Activated CD8-positive, alpha-beta memory T cell treated with anti-CD3 and anti-CD28 coated beads for 36 hours (primary cell): ENCODE results near the gene TMPRSS4. TPM values are rescaled to one million over a fixed set of nuclear protein-coding genes. Genes with fewer than 3 reads are reported as not detected.

Source experiments
- total RNA-seq, 2 experiments: library from RNA; stranded (reverse); gene quantifications; one replicate each; pipeline ENCODE4 v1.2.3, GENCODE V29; 2021

Gene TMPRSS4
- total RNA-seq, 2 experiments from 2014 or later: not detected

Other genes with a start within 250 kb of the TMPRSS4 start
- under 1 TPM in 1 of 2 experiments, not detected in 1; 0.10 TPM for gene FXYD6, start 200.4 kb upstream of the TMPRSS4 start, total RNA-seq
- gene TMPRSS13, start 147.7 kb upstream of the TMPRSS4 start, total RNA-seq: 1 to 10 TPM; 1.2 to 1.7 TPM
- 10 to 100 TPM; 58.1 to 62.6 TPM for gene IL10RA, start 90.7 kb upstream of the TMPRSS4 start, total RNA-seq
- gene SMIM35, start 9.9 kb downstream of the TMPRSS4 start, total RNA-seq: under 1 TPM; 0.13 to 0.32 TPM
- gene SCN4B, start 75.7 kb downstream of the TMPRSS4 start, total RNA-seq: under 1 TPM; 0.19 to 0.29 TPM
- not detected for gene SCN2B, start 99.6 kb downstream of the TMPRSS4 start, total RNA-seq
- 100 to 1,000 TPM; 300 to 305 TPM for gene JAML, start 147.9 kb downstream of the TMPRSS4 start, total RNA-seq
- gene MPZL3, start 175.3 kb downstream of the TMPRSS4 start, total RNA-seq: 10 to 100 TPM; 83.9 to 84.1 TPM
- 1 to 10 TPM; 6.1 to 7.8 TPM for gene MPZL2, start 187.2 kb downstream of the TMPRSS4 start, total RNA-seq
- 100 to 1,000 TPM; 491 to 500 TPM for gene CD3E, start 227.7 kb downstream of the TMPRSS4 start, total RNA-seq